8988T (cell line): ENCODE data around the gene ADI1.
A peak's percentile ranks its signal among the peaks of the same experiment; 100 is the strongest.
"Not testable (repeated sequence)": the region's sequence is repeated elsewhere in the genome, so short reads cannot be mapped to it uniquely, and the experiment has no call there.

ENCODE experiments used
- DNase-seq: peaks from one replicate; pipeline ENCODE4 v3.0.0; 2011

Gene ADI1

GRCh38 chr2:3527886-3528785 is 8.8 kb upstream of the ADI1 start:
- DNase-seq = no peak

DNA sequence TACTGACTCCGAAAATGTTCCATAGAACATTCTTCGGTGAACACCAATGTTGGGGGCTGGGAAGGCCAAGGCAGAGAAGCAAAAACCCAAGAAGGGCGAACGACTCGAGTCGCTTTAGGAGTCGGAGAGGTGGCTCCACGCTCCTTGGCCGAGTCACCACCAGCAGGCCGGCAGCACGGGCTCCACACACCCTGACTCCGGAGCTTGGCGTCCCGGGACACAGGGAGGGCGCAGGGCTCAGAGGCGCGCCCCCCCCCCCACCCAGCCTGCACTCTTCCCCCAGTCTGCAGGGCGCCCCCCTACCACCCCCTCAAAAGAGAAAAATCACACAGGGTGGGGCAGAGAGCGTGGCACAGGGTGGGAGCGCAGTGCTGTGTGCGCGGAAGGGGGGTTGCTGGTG is 7.5 kb upstream of the ADI1 start:
- DNase-seq = no peak

GRCh38 chr2:3523551-3524041 is 4.3 kb upstream of the ADI1 start:
- peak; percentile 48 for DNase-seq

DNA sequence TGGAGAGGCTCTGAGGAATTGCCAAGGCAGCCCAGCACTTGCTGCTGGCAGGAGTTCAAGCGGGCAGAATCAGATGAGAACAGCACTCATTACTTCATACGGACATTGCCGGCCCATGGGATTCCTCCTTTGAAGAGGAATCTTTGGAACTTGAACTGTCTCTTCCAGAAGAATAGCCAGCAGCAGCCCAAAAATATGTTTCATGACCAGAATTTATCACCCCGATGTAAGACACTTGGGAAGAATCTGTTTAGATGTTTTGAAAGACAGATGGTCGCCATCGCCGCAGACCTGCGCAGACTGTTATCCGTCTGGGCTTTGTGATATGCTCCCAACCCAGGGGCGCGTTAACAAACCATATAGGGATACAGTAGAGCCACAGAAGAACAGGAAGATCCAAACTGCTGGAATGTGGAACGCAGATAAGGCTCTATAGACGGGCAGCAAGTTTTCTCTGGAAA is 3.7 kb upstream of the ADI1 start:
- DNase-seq = no peak

- DNase-seq = no peak
Measured at GRCh38 chr2:3520591-3520990, 1.3 kb upstream of the ADI1 start.

- peak; percentile 99 for DNase-seq
Measured at GRCh38 chr2:3518496-3519254, 656 bp downstream of the ADI1 start.

DNA sequence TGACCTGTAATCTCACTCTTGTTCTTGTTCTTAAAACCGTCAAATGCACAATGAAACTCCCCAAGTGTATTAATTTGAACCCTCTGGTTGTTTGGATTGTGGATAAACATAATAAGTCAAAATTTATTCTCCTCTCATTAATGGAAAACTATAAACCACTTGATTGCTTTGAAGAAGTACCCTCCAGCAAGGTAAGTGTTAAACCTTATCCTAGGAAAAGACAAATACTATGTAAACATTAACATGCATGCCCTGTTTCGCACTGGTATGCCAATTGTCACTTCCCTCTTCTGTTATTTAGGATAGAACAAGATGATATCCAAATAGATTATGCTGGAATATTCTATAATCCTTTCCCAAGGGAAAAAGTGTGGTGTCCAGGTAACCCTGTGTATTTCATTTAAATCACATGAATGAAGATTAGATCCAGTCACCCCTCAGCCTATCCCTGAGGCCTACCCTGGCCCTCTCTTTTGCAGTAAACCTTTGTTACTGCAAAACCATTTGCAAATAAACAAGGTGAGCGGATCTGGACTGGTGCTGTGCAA is 1.3 kb downstream of the ADI1 start:
- DNase-seq = no peak

DNA sequence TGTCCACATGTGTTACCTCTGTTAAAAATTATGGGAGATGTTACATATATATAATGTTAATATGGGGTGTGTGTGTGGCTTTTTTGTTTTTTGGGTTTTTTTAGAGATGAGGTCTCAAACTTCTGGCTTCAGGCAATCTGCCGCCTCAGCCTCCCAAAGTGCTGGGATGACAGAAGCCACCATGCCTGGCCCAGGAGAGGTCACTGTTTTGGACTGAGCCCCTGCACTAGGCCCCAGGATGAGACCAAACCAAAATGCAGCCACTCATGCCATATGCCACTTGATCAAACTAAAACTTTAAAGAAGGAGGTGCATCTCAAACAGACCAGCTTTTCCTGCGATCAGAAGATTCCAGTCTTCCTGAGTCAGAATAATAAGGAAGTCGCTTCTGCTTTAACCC is 2.5 kb downstream of the ADI1 start:
- DNase-seq = no peak

DNA sequence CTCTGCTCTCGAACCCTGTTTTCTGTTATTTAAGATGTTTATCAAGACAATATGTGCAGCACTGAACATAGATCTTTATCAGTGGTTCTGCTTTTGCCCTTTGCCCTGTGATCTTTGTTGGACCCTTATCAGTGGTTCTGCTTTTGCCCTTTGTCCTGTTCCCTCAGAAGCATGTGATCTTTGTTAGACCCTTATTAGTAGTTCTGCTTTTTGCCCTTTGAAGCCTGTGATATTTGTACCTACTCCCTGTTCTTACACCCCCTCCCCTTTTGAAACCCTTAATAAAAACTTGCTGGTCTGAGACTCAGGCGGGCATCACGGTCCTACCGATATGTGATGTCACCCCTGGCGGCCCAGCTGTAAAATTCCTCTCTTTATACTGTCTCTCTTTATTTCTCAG is 3.9 kb downstream of the ADI1 start:
- not testable (repeated sequence) for DNase-seq

DNA sequence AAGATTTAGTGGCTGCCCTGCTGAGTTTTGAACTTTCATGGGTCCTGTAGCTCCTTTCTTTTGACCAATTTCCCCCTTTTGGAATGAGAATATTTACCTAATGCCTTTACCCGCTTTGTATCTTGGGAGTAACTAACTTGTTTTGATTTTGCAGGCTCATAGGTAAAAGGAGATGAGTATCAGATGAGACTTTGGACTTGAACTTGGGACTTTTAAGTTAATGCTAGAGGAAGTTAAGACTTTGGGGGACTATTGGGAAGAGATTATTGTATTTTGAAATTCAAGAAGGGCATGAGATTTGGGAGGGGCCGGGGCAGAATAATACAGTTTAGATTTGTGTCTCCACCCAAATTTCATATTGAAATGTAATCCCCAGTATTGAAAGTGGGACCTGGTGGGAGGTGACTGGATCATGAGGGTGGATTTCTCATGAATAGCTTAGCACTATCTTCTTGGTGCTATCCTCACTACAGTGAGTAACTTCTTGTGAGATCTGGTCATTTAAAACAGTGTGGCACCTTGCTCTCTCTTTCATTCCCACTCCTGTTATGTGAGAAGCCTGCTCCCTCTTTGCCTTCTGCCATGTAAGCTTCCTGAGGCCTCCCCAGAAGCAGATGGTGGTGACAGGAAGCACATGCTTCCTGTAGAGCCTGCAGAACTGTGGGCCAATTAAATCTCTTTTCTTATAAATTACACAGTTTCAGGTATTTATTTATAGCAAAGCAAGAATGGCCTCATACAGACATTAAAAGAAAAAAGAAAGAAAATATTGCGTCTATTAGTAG is 6.1 kb downstream of the ADI1 start:
- DNase-seq = no peak

- no peak for DNase-seq
Measured at GRCh38 chr2:3512086-3512485, 7.2 kb downstream of the ADI1 start.

DNA sequence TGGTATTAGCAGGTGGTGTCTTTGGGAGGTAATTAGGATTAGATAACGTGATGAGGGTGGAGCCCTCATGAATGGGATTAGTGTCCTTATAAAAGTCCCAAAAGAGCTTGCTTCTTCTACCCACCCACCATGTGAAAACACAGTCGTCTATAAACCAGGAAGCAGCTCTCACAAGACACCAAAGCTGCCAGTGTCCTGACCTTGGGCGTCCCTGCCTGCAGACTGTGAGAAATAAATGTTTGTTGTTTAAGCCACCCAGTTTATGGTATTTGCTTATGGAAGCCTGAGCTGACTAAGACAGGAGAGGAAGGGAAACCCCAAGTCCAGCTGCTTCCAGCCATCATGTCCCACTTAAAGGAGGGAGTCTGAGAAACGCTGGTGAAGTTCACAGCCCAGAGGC is 13.6 kb downstream of the ADI1 start:
- DNase-seq = no peak

DNA sequence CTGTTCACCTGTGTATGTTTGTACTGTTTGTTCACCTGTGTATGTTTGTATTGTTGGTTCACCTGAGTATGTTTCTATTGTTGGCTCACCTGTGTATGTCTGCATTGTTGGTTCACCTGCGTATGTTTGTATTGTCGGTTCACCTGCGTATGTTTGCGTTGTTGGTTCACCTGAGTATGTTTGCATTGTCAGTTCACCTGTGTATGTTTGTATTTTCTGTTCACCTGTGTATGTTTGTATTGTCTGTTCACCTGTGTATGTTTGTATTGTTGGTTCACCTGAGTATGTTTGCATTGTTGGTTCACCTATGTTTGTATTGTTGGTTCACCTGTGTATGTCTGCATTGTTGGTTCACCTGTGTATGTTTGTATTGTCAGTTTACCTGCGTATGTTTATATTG is 14.6 kb downstream of the ADI1 start:
- no peak for DNase-seq

DNA sequence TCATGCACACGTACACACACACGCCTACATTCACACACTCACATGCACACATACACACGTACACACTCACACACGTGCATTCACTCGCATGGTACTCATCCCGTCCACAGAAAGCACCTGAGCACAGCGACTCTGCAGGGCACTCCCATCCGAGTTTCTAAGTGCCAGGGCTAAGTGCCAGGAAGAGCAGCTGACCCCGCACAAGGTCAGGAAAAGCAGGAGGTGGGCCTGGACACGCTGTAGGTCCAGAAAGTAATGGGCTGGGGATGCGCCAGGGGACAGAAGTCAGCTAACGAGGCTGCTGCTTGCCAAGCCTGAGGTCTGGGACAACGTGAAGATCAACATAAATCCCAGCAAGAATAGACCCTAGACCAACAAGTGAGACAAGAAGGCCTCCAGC is 15.8 kb downstream of the ADI1 start:
- no peak for DNase-seq

DNA sequence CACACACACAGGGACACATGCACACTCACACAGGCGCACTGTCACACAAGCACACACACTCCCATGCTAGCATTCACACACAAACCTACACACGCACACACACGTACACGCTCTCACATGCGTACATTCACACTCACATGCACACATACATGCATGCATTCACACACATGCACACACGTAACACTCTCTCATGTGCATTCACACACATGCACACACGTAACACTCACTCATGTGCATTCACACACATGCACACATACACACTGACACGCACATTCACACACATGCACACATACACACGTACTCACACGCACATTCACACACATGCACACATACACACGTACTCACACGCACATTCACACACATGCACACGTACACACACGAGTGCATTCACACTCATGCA is 16.3 kb downstream of the ADI1 start:
- DNase-seq = no peak

- no peak for DNase-seq
Measured at GRCh38 chr2:3500326-3500899, 18.9 kb downstream of the ADI1 start.

DNA sequence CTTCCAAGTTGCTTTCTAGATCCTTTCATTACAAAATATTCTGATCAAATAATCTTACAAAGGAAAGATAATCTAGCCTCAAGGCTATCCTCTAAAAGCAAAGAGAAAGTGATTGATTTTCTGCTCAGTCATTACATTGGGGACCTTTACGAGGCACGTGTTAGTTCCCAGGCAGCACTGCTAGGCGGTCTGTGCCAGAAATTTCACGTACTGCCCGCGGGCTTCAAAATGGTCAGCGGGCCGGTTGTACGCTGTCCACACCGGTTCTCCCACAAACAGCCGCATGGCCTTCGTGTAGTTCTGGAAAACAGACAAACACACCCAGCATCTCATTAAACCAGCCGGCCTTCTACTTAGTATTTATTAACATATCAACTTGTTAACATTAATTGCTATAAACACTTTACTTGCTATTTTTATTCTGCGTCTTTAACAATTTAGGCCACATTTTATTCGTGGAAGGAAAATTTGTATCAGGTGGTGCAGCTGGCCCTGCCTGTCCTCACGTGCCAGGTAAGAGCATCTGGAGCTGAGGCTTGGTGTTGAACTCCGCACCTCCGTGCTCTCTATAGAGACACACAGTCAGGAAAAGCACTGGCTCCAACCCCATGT is 20.4 kb downstream of the ADI1 start:
- no peak for DNase-seq

DNA sequence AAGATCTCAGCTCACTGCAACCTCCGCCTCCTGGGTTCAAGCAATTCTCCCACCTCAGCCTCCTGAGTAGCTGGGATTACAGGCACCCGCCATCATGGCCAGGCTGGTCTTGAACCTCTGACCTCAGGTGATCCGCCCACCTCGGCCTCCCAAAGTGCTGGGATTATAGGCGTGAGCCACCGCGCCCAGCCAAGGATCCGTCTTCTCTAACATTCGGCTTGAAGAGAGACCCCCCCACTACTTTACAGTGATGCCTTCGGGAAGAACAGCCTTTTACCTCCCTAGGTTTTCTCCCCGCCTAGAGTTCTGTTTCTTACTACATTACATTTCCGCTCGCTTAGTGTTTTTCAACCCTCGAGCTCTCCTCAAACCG is 22.6 kb downstream of the ADI1 start:
- not testable (repeated sequence) for DNase-seq

DNA sequence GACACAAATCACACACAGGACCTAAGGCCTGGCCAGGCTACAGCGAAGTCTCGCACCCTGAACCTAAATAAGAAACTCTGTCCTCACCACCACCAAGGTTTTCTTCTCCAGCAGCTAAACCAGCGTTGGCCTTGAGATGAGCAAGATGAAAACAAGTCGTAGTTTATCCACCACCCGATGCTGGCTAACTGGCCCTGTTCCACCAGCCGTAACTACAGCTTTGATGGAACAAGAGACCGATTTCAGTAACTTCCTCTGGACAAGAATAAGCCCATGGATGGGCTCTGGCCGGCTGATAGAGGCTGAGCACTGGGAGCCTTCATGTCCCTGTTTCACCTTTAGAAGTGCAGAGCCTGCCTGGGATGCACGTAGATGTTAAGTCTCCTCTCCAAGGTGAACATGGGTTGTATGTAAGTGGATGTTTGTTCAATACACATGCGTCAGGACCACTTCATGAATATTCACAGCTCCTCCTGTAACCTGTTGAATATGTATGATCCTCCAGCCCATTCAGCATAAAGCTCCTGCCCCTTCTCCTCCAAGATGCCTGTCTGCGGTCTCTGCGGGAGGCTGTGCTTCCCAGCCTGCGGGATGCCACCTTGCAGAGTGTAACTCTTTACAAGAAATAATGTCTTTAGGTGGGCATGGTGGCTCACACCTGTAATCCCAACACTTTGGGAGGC is 24.2 kb downstream of the ADI1 start:
- DNase-seq = no peak

GRCh38 chr2:3493615-3494007 is 25.7 kb downstream of the ADI1 start:
- no peak for DNase-seq

GRCh38 chr2:3492951-3493614 is 26.2 kb downstream of the ADI1 start:
- no peak for DNase-seq
